Measurements from ENCODE around the gene NDUFS8.

The NDUFS8 gene

DNA sequence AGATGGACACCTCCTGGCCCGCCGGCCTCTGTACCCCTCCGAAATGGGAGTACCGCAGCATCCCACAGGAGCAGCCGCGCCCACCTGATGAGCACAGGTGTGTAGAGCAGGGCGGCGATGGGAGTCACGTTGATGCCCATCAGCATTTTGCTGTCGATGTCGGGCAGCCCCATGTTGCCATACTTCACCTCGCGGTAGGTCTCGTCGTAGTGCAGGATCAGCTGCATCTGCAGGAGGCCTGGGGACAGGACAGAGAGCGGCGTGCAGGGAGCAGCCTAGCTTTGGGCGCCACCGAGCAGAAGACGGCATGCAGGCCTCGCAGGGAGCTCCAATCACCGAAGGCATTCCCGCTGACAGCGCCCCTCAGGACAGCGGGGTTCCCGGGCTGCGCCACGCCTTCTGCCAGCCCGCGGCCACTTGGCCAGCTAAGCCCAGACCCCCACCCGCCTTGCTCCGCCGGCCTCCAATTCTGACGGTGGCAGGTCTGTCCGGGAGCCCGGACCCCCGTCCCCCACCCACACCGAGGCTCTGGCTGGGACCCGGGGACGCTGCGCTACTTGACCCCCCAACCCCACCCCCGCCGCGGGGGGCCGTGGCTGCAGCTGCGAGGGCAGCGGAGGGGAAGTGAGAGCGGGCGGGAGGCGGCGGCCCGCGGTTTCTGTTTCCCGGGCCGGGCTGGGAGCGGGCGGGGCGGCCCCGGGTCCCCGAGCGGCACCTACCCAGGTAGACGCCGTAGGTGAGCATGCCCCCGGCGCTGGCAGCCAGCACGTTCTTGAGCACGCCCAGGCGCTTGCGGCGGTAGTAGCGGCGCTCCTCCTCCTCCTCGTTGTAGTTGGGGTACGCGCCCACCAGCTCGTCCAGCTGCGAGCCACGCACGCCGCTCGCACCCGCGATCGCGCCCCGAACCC lies 27.3 kb upstream of the NDUFS8 start:
- no peak for DNase-seq (ENCODE audit: low spot score)

DNA sequence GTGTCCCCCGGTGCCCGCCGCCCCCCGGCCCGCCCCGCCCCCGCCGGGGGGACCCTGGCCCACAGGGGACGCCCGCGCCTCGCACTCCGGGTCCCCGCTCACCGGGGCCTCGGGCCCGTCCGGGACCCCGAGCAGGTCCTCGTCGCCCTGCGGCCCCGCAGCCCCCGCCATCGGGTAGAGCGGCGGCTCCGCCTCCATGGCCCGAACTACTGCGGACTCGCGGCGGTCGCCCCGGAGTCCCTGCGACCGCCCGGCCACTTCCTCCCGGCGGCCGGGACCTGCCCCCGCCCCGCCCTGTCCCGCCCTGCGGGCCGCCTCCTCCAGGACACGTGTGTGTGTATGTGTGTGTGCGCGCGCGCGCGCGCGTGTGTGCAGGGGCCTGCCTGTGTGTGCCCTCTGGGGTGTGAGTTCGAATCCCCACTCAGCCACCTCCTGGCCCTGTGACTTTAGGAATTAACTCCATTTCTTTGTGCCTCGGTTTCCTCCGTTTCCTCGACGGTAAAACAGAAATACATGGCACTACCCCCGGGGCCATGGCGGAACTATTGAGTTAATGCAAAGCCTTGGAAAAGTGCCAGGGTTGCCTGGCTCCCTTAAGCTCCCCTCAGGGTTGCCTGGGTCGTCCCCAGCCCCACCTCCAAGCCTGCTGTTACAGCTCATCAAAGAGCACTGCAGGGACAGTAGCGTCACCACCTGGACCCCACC lies 26.5 kb upstream of the NDUFS8 start, which contains the start of gene UNC93B1:
Gene UNC93B1, minus strand, starts transcription at position 252 of the 705 bp plus-strand sequence. Its CDS starts 54 bp downstream, at position 198.
- peak; percentile 63 for DNase-seq (ENCODE audit: low spot score)

DNA sequence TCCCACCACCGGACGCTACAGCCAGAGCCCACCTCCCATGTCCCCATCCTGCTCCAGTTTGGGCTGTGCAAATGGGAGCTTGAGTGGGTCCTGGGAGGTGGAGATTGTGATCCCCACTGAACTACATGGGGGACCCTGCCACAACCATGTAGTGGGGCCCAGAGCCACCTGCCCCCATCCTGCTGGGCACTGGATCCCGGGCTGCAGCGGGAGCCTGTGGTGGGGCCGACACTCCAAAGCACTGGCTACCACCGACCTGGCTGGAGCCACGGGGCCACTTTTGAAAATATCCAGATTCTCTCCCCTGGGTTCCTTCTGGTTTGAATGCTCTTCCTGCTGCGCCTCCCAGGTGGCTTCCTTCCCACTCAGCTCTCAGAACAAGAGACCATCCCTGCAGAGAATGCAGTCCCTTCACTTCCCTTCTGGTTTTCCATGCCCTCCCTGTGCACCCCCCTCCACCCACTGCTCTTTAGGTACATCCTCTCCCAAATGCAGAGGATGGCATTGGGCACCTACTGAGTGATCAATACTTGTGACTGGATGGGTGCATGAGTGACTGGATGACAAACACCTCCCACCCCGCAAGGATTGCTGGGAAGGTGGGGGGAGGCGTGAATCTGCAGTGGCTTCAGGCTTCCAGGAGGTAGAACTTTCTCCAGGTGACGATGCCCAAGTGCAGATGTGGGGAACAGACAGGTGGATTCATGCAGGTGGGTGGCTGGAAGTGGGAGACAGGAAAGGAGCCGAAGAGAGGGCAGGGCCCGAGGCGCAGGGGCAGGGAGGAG lies 25.7 kb upstream of the NDUFS8 start:
- DNase-seq (ENCODE audit: low spot score), result no peak

DNA sequence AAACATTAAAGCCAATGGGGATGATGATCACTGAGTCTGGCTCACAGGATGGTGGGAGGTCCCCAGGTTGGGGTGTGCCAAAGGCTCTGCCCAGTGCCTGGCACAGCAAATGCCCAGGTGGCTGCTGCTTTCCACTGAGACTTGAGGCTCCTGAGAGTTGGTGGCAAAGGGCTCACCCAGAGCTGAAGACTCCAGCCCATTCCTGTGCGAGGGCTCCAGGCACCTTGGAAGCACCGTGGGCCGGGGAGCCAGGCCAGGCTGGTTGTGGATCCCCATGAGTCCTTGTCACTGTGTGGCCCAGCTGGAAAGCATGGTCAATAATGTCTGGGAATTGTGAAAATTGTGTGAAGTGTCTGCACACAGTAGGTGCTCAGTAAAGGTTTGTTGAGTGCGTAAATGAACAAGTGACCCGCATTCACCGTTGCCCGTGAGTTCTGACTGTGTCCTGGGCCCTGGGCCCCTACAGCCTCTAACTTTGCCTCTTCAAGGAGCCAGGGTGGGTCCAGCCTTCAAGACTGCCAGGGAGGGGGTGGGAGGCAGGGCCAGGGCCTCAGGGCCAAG lies 23.8 kb upstream of the NDUFS8 start:
- no peak for DNase-seq (ENCODE audit: low spot score)

DNA sequence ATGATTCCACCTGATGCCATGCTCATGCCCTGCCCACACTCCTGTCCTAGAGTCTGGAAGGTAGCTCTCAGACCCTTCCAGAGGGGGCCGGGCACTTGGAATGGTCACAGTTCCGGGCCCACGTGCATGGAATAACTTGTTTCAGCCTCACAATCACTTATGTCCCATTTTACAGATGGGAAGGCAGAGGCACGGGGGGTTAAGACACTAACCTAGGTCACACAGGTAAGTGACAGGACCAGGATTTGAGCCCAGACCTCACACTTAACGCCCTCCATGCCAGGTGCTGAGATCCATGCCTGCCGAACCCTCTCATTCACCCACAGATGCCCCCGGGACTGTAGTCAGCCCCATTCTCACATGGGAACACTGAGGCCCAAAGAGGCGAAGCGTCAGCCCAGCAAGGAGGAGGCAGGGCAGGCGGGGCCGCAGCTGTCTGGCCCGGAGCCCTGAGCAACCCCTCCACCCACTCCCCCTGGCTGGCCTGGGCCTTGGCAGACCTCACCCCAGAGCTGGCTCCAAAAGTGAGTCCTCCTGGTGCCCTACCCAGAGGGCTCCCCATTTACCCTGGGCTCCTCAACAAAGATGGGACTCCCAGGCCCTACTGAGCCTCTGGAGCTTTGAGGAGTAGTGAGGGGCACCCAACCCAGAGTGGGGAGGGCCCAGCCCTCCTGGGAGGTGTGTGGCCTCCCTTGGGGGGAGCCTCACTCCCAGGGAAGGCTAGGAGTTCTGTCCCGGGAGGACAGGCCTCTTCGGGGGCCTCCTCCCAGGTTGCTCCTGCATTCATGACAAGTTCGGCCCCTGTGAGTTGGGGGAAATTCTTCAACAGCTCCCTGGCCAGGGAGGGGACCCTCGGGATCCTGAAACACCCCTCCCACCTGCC lies 22.7 kb upstream of the NDUFS8 start:
- DNase-seq (ENCODE audit: low spot score), result no peak

DNA sequence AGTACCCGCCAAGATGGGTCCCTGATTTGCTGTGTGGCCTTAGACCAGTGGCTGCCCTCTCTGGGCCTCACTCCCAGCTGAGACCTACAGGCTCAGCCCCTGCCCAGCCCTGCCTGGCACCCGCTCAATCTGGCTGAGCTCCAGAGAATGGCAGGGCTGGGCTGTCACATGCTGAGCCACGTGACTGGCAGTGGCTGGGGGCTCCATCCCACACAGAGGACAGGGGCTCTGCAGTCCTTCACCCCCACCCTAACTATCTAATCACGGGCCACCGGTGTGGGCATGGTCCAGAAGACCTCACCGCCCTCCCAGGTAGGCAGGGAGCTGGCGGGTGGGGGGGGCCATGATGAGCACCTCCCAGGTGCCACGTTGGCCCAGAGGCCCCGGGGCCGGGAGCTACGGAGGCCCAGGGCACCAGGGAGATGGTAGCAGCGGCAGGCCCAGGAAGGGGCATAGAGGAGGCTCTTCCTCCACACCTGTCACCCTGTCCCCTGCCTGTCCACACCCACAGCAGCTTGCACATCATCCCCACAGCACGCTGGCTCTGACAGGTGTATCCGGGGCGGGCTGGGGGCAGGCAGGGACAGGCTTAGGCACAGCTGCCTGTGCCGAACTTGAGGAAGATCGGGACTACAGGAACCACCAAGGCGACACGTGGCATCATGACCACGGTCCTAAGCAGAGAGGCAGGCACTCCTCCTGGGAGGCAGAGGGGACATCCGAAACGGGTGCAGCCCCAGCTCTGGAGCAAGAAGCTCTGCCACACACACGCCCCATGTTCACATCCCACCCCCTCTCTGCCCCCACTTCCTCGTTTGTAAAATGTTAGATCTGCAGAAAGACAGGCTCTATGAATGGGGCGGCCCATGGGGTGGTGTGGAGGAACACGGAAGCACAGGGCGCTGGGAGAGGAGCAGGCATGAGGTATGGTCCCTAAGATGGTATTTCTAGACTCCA lies 21.8 kb upstream of the NDUFS8 start:
- no peak for DNase-seq (ENCODE audit: low spot score)

DNA sequence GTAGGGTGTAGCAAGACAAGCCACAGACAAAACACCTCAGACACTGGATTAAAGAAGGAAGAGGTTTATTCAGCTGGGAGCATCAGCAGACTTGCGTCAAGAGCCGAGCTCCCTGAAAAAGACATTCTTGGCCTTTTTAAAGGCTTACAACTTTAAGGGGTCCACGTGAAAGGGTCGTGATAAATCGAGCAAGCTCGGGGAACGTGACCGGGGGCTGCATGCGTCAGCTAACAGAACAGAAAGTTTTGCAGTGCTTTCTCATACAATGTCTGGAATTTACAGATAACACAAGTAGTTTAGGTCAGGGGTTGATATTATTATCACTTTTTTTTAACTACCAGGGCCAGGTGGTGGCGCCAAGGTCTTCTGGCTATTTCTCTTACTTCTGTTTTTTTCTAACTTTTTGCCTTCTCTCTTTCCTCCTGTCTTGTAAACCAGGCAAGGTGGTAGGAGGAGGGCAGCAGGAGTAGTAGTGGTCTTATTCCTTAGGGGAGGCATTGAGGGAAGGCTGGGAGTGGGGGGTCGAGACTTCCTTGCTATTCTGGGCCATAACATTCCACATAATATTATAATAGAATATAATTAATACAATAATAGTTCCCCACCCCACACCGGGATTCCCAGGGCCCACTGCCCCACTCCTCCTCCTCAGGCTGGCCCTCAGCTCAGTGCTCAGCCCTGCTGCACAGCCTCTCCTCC lies 20.9 kb upstream of the NDUFS8 start:
- no peak for DNase-seq (ENCODE audit: low spot score)

DNA sequence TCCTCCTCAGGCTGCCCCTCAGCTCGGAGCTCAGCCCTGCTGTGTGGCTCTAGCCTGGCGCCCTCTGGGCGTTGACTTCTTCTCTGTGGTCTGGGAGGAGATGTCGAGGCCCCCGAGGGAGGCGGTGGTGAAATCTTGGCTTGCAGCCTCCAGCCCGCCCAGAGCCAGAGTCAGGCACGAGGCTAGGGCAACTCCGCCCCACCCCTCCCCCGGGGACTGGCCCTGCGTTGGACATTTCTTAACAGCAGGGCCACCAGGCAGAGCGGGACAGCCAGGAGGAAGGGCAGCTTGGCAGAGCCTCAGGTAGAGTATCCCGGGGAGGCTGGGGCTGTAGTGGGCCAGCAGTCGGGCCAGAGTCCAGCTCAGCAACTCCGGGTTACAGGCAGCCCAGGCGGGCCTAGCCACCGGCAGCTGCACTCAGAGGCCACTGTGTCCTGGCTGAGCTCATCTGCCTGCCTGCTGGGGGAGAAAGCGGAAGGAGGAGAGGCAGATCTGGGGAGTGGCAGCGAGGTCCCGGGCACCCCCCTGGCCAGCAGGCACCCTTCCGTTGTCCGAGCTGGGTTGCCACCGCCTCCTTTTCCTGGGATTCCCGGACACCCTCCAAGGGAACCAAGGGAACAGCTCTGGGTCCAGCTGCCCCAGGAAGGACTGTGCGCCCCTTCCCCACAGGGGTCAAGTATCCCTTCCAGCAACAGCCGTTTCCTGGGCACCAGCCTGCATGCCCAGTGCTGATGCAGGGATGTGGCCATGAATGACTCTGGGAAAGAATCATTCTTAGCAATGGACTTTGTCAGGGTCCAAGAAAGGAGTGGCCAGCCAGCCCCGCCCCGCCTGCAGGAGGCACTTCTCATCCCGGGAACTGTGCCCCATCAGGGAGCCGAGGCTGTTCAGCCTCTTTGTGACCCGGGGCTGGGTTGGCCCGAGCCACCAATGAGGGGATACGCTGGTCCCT lies 20.1 kb upstream of the NDUFS8 start, which contains the start of gene ALDH3B1:
Gene ALDH3B1, plus strand, starts transcription at position 238 of the 952 bp plus-strand sequence. CDS start 4,971 bp downstream, outside the sequence.
- DNase-seq (ENCODE audit: low spot score), result peak; percentile 67

DNA sequence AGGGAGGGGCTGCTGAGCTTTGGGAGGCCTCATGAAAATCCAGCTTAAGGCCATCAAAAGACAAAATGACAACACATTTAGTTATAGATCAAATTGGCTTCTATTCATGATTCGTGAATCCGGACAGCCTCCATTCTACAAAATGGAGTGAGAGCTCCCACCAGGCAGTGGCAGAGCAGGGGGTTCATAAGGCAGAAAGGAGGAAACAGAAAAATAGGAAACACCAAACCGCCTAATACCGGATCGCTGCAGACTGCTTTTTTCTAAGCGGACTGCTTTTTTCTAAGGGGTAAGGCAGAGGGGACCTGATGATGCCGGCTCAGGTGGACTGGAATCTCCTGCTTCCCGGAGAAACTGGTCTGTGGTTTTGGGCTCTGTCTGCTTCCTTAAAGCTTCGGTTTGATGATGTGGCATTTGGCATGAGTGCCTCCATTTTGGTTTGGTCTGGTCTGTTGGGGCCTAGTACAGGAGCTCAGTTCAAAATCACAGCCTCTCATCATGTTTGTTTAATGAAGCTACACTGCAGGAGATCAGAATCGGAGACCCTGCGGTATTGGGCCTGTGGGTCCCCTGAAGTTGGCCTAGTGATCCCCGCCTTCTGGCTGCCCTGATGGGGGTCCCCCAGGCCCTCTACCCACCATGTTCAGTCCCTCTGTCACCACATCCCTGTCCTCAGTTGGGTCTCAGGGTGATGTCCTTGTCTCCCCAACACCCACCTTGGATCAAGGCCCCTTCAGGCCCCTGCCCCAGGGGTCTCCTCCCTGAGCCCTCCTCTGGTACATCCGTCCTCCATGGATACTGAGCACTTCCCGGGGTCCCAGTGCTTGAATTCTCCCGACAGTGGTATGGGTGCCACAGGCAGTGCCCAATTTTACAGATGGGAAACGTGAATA lies 19.2 kb upstream of the NDUFS8 start:
- no peak for DNase-seq (ENCODE audit: low spot score)

DNA sequence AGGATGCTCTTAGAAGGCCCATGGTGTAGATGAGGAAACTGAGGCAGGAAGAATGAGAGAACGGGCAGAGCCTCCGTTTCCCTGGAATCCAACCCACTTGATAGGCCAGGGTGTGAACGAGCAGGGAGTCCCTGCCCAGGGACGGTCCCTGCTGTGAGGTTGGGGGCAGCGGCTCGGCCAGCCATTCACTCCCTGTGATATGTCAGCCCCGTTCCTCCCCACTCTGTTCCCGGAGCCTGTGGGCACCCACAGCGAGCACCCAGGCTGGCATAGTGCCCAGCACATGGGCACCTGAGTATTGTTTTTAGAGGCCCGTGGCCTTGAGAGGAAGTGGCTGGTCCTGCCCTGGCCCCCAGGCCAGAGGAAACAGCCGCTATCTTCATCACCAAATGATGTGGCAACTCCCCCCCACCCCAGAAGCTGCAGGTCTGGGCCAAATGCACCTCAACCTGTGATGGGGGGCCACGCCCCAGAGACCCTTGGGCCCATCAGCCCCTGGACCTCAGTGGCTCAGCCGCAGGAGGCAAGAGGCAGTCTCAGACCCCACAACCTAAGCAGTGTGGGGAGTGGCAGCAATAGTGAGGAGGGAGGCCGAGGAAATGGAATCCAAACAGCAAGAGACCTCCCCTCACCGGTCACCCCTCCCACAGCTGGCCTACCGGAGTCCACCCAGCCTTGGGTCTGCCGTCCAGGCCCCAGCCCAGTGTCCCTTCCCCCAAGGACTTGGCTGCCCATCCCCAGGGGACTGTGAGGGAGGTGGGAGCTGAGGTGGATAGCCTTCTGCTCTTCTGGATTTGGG lies 18.2 kb upstream of the NDUFS8 start:
- DNase-seq (ENCODE audit: low spot score), result no peak

DNA sequence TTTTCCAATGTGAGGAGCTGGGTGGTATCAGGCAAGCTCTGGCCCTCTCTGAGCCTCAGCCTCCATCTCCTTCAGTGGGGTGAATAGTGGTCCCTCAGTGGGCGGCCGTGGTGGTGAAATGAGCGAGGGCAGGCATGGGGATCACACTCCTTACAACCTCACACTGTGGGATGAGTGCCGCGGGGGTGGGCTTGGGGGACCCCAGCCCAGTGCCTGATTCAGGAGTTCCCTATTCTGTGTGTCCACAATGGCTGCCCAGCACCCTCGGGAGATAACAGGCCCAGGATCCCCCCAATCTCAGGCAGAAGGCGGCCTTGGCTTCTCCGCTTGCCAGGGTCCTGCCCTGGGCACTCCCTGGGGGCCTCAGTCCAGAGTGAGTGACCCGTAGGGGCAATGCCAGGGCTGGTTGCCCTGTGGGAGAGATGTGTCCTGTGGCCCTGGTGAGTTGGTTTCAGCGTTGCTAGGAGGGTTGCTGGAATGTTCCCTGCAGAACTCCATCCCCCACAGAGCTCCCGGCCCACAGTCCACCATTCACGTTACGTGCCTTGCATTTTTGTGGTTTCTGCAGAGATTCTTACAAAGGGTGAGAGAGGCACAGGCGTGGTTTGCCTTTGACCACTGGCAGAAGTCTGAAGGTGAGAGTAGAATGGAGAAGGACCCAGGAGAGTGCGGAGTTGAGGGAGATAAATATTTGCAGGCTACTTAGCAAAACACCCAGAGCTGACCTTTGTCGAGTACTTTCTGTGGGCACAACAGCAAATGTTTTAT lies 17.5 kb upstream of the NDUFS8 start:
- DNase-seq (ENCODE audit: low spot score), result peak; percentile 76

DNA sequence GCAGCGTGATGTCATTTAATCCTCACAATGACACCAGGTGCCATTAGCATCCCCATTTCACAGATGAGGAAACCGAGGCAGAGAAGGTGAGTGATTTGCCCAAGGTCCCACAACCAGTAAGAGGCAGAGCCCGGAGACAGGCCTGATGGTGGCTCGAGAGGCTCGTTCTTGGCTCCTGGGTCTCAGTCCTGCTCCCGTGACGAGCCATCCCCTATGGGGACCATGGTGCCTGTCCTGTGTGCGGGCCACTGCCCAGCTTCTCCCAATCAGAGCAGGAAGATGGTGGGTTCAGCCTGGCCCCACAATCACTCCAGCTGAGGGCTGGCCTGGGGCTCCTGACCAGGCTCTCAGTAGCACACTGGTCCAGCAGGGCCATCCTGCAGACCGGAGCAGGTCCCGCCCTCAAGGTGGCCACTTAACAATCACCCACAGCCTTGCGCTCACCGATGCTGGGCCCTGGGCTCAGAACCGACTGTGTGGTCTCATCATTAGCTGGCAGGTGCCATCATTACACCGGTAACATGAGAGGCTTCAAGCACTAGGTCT lies 16.8 kb upstream of the NDUFS8 start:
- DNase-seq (ENCODE audit: low spot score), result no peak

DNA sequence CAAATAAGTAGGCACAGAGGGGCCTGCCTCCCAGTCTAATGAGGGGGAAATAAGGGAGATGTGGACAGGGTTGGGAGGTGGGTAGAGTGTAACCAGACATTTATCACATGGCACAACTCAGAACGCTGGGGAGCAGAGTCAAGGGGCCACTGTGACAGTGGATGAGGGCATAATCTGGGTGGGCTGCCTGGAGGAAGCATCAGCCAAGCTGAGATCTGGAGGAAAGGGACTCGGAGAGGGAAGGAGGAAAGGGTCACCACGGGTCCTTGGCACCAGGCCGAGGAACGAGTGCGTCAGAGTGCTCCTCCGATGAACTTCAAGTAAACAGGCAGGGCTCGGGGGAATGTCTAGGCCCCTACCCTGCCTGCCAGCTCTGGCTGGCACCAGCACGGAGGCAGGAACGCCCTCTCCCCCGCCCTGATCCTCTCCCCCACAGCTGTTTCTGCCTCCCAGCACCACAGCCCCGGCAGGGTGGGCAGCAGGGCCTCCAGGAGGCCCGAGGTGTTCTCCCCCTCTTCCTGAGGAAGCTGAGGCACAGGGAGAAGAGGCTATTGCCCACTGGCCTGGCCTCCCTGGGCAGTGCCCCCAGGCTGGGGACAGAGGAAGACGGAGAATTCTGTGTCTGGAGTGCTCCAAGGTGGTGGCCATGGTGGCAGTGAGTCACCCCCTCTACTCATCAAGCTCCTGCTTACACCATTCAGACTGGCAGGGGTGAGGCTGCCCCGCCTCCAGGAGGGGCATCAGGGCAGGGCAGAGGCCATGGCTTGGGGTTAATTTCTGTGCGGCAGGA lies 16.1 kb upstream of the NDUFS8 start:
- no peak for DNase-seq (ENCODE audit: low spot score)

DNA sequence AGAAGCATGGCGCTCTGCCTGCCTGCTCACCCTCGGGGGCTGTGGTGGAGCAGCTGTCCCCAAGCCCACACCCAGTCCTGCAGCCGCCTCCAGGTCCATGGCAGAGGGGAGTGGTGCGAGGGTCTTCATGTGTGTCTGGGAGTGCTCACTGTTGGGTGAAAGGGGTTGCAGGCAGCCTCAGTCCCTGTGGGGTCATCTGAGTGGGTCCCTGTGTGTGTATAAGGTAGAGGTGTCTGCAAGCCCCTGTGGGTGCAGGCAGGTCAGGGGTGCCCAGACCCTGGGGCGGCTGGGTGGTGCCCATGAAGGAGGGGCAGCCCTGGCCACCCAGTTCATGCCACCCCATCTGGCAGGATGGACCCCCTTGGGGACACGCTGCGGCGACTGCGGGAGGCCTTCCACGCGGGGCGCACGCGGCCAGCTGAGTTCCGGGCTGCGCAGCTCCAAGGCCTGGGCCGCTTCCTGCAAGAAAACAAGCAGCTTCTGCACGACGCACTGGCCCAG lies 15.5 kb upstream of the NDUFS8 start:
- DNase-seq (ENCODE audit: low spot score), result no peak

Data from COLO829 (cell line).